Measurements from ENCODE around the gene ATP13A1. TPM values are rescaled to one million over a fixed set of nuclear protein-coding genes. Genes with fewer than 3 reads are reported as not detected.
"Not testable (repeated sequence)": the region's sequence is repeated elsewhere in the genome, so short reads cannot be mapped to it uniquely, and the experiment has no call there.

ATP13A1 gene
- total and polyA plus RNA-seq, 3 experiments from 2014 or later: 41.7 to 93.6 (median 92.1) TPM

DNA sequence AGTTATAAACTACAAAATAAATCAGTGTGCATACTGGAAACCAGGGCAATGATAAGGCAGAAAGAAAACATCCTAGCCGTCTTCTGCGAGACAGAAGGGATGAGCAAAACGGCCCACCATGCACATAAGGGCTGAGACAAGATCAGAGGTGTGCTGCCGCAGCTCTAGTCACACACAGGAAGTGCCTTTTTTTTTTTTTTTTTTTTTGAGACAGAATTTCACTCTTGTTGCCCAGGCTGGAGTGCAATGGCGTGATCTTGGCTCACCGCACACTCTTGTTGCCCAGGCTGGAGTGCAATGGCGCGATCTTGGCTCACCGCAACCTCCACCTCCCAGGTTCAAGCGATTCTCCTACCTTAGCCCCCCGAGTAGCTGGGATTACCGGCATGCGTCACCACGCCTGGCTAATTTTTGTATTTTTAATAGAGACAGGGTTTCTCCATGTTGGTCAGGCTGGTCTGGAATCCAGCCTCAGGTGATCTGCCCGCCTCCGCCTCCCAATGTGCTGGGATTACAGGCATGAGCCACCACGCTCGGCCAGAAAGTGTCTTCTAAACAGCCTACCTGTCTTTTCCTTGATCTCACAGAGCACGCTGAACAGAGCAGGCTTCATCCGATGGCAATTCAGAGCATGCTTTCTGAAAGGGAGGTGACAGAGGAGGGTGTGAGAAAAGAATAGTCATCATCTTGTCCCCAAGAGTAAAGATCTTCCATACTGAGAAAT lies 64.6 kb downstream of the ATP13A1 start:
- H3K9me3 ChIP-seq (ENCODE audit: low read length); H3K36me3 ChIP-seq (ENCODE audit: insufficient read depth, low read length); H3K27me3 Mint-ChIP-seq; H3K9me3 Mint-ChIP-seq; H3K27me3 ChIP-seq (ENCODE audit: insufficient read depth, low read length, poor library complexity, severe bottlenecking): not testable (repeated sequence)
- Histone ChIP-seq H3K4me3 (ENCODE audit: low read length) (peak overlapping the region; percentile 49), H3K27ac (ENCODE audit: low read depth, low read length) (peak overlapping the region; percentile 69), H3K4me1 (ENCODE audit: insufficient read depth, low read length) (peaks cover 75% of the 10 kb centered on the region)
- POLR2A ChIA-PET: interaction anchor here (0.6 to 1.7 kb wide), 14 partner anchors 10 to 1177 kb away, joined by 3 to 11 read pairs (median 4); partner anchors contain the start of genes LPAR2, ZNF101 and ZNF66
- CTCF ChIA-PET: interaction anchor here (0.6 to 1.9 kb wide), 3 partner anchors 30 to 62 kb away, joined by 3 to 4 read pairs (median 3); no protein-coding TSS in a partner anchor
- peak overlapping the region; percentile 54 to 88 (median 78) for H3K4me3 Mint-ChIP-seq
- peak overlapping the region; percentile 94 to 99 (median 98) for H3K27ac Mint-ChIP-seq
- DNase-seq: peak; percentile 53 to 87 (median 77)
- H3K4me1 Mint-ChIP-seq: peaks cover 60 to 82% (median 71%) of the 10 kb centered on the region in 3 donors
- peaks cover 4 to 30% (median 5%) of the 10 kb centered on the region in 3 donors for H3K36me3 Mint-ChIP-seq

DNA sequence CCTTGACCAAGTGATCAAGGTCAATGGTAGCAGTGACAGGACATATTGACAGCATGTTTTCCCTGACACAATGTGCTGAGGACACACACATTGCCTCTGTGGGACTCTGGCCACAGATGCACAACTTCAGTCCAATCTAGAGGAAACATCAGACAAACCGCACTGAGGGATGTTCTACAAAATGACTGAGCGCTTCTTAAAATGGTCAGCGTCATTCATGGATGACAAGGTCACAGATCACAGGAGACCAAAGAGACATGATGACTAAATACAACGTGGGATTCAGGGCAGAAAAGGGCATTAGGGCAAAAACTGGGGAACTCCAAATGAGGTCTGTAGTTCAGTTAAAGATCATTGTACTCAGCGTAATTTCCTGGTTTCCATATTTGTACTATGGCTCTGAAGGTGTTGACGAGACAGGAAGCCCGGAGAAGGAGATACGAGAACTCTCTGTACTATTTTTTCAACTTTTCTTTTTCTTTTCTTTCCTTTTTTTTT lies 65.6 kb downstream of the ATP13A1 start:
- Histone ChIP-seq H3K4me3 (ENCODE audit: low read length) (peak overlapping the region; percentile 2), H3K9me3 (ENCODE audit: low read length) (no peaks in the 10 kb centered on the region), H3K27me3 (ENCODE audit: insufficient read depth, low read length, poor library complexity, severe bottlenecking) (no peaks in the 10 kb centered on the region), H3K4me1 (ENCODE audit: insufficient read depth, low read length) (peaks cover 64% of the 10 kb centered on the region), H3K27ac (ENCODE audit: low read depth, low read length) (peak overlapping the region; percentile 69), H3K36me3 (ENCODE audit: insufficient read depth, low read length) (no peaks in the 10 kb centered on the region)
- peak overlapping the region; percentile 94 to 99 (median 98) for H3K27ac Mint-ChIP-seq
- CTCF ChIA-PET: interaction anchor here (0.6 to 1.9 kb wide), 3 partner anchors 31 to 63 kb away, joined by 3 to 4 read pairs (median 3); no protein-coding TSS in a partner anchor
- peak; percentile 26 to 88 (median 79) for DNase-seq
- peaks cover 56 to 77% (median 61%) of the 10 kb centered on the region in 3 donors for H3K4me1 Mint-ChIP-seq
- H3K36me3 Mint-ChIP-seq: peaks cover 4 to 36% (median 5%) of the 10 kb centered on the region in 3 donors
- peaks cover 0 to 6% of the 10 kb centered on the region in 2 donors for H3K27me3 Mint-ChIP-seq
- POLR2A ChIA-PET: interaction anchor here (0.7 to 1.4 kb wide), 4 partner anchors 22 to 574 kb away, joined by 3 to 6 read pairs (median 4); no protein-coding TSS in a partner anchor
- no peaks in the 10 kb centered on the region for H3K9me3 Mint-ChIP-seq
- peak overlapping the region; percentile 19 to 88 (median 78) for H3K4me3 Mint-ChIP-seq

Other genes starting within 250 kb of the ATP13A1 start
- gene TSSK6, start 148.1 kb downstream of the ATP13A1 start, total RNA-seq: 1 to 10 TPM; 3.1 to 3.4 TPM
- gene TSSK6, start 148.1 kb downstream of the ATP13A1 start, polyA plus RNA-seq: 1.4 TPM
- 100 to 1,000 TPM; 337 to 341 TPM for gene NDUFA13, start 147.5 kb downstream of the ATP13A1 start, total RNA-seq
- 334 TPM for gene NDUFA13, start 147.5 kb downstream of the ATP13A1 start, polyA plus RNA-seq
- 1 to 10 TPM; 6.5 to 7.5 TPM for gene YJEFN3, start 134.8 kb downstream of the ATP13A1 start, total RNA-seq
- not detected for gene YJEFN3, start 134.8 kb downstream of the ATP13A1 start, polyA plus RNA-seq
- under 1 TPM; 0.07 to 0.11 TPM for gene CILP2, start 125.4 kb downstream of the ATP13A1 start, total RNA-seq
- gene CILP2, start 125.4 kb downstream of the ATP13A1 start, polyA plus RNA-seq: 0.33 TPM
- 10 to 100 TPM; 15.0 to 17.1 TPM for gene PBX4, start 45.0 kb downstream of the ATP13A1 start, total RNA-seq
- 8.3 TPM for gene PBX4, start 45.0 kb downstream of the ATP13A1 start, polyA plus RNA-seq
- 10 to 100 TPM; 23.6 to 24.8 TPM for gene LPAR2, start 35.5 kb downstream of the ATP13A1 start, total RNA-seq
- 37.8 TPM for gene LPAR2, start 35.5 kb downstream of the ATP13A1 start, polyA plus RNA-seq
- gene GMIP, start 20.0 kb downstream of the ATP13A1 start, total RNA-seq: 10 to 100 TPM; 54.5 to 60.3 TPM
- 71.3 TPM for gene GMIP, start 20.0 kb downstream of the ATP13A1 start, polyA plus RNA-seq
- gene ZNF101, start 5.2 kb upstream of the ATP13A1 start, total RNA-seq: 10 to 100 TPM; 73.6 to 74.0 TPM
- 103 TPM for gene ZNF101, start 5.2 kb upstream of the ATP13A1 start, polyA plus RNA-seq
- 1 to 10 TPM; 7.4 to 7.8 TPM for gene ZNF14, start 69.4 kb upstream of the ATP13A1 start, total RNA-seq
- gene ZNF14, start 69.4 kb upstream of the ATP13A1 start, polyA plus RNA-seq: 8.9 TPM
- 10 to 100 TPM; 27.8 to 28.3 TPM for gene ZNF506, start 158.1 kb upstream of the ATP13A1 start, total RNA-seq
- 26.9 TPM for gene ZNF506, start 158.1 kb upstream of the ATP13A1 start, polyA plus RNA-seq
- 10 to 100 TPM; 14.0 to 16.1 TPM for gene ZNF253, start 202.2 kb upstream of the ATP13A1 start, total RNA-seq
- gene ZNF253, start 202.2 kb upstream of the ATP13A1 start, polyA plus RNA-seq: 6.8 TPM
- gene ZNF93, start 237.3 kb upstream of the ATP13A1 start, total RNA-seq: 1 to 10 TPM; 8.6 to 9.1 TPM
- gene ZNF93, start 237.3 kb upstream of the ATP13A1 start, polyA plus RNA-seq: 7.9 TPM